ENCODE results near the gene SCN8A. TPM values are rescaled to one million over a fixed set of nuclear protein-coding genes. Genes with fewer than 3 reads are reported as not detected.

The SCN8A gene
- total RNA-seq, 1 donor from 2014 or later: 1.5 TPM

GRCh38 chr12:51721282-51721940, 130.4 kb downstream of the SCN8A start:
- peak; percentile 25 for DNase-seq

GRCh38 chr12:51722431-51722830, 131.4 kb downstream of the SCN8A start:
- no peak for DNase-seq

- DNase-seq: no peak
These were observed 135.1 kb downstream of the SCN8A start for GRCh38 chr12:51726161-51726560.

GRCh38 chr12:51726931-51727330, 135.9 kb downstream of the SCN8A start:
- no peak for DNase-seq

- no peak for DNase-seq
These were observed 138.3 kb downstream of the SCN8A start for GRCh38 chr12:51729331-51729730.

- no peak for DNase-seq
These were observed 139.7 kb downstream of the SCN8A start for GRCh38 chr12:51730745-51731144.

GRCh38 chr12:51740536-51740935, 149.5 kb downstream of the SCN8A start:
- no peak for DNase-seq

GRCh38 chr12:51744235-51744634, 153.2 kb downstream of the SCN8A start:
- DNase-seq: peak; percentile 68

GRCh38 chr12:51744957-51745356, 153.9 kb downstream of the SCN8A start:
- no peak for DNase-seq

GRCh38 chr12:51746416-51746815, 155.4 kb downstream of the SCN8A start:
- no peak for DNase-seq

GRCh38 chr12:51748235-51748634, 157.2 kb downstream of the SCN8A start:
- no peak for DNase-seq

- no peak for DNase-seq
These were observed 158.4 kb downstream of the SCN8A start for GRCh38 chr12:51749206-51749985.

GRCh38 chr12:51749986-51750317, 158.9 kb downstream of the SCN8A start:
- no peak for DNase-seq

- no peak for DNase-seq
These were observed 160.6 kb downstream of the SCN8A start for GRCh38 chr12:51751661-51752060.

- DNase-seq: peak; percentile 7
These were observed 161.3 kb downstream of the SCN8A start for GRCh38 chr12:51752234-51752889.

GRCh38 chr12:51753980-51754675, 163.1 kb downstream of the SCN8A start:
- peak; percentile 22 for DNase-seq

- DNase-seq: no peak
These were observed 164.2 kb downstream of the SCN8A start for GRCh38 chr12:51755251-51755650.

GRCh38 chr12:51759175-51759574, 168.1 kb downstream of the SCN8A start:
- DNase-seq: no peak

GRCh38 chr12:51759695-51760094, 168.7 kb downstream of the SCN8A start:
- DNase-seq: no peak

- DNase-seq: no peak
These were observed 169.2 kb downstream of the SCN8A start for GRCh38 chr12:51760231-51760630.

- no peak for DNase-seq
These were observed 172.7 kb downstream of the SCN8A start for GRCh38 chr12:51763743-51764142.

GRCh38 chr12:51766067-51766676, 175.1 kb downstream of the SCN8A start:
- DNase-seq: no peak

GRCh38 chr12:51771008-51771407, 180.0 kb downstream of the SCN8A start:
- no peak for DNase-seq
